Omental fat pad (tissue), 4 donors: ENCODE measurements around the gene SYK. TPM values are rescaled to one million over a fixed set of nuclear protein-coding genes. Genes with fewer than 3 reads are reported as not detected.

Experiments used
- ATAC-seq: fragments of 150-250 bp; one replicate; pipeline ENCODE4 v1.9.1; 2016; ENCODE audit warnings: mild to moderate bottlenecking, moderate library complexity; ENCODE audit not compliant: low FRiP score
- DNase-seq: peaks from one replicate; pipeline ENCODE4 v3.0.0-alpha.2; 2019; ENCODE audit warnings: low spot score
- CTCF ChIP-seq, 3 donors: fragments of 450-650 bp; IDR thresholded peaks; one replicate each; pipeline ENCODE4 v1.5.1; 2016 to 2017; ENCODE audit warnings: antibody characterized with exemption in 3 of 3, mild to moderate bottlenecking in 3 of 3, moderate library complexity in 2 of 3
- total RNA-seq, 4 donors: library from RNA; depleted of rRNA; stranded (reverse); fragments of >200 nt; gene quantifications; one replicate each; pipeline ENCODE4 v1.1.0, GENCODE V29; 2016

The SYK gene
- total RNA-seq, 4 donors from 2014 or later = 12.4 to 36.1 (median 25.9) TPM

- DNase-seq (no peak), ATAC-seq (no peak)
- TF ChIP-seq CTCF (IDR thresholded peaks at IDR 0.05) = no peak
Measured at GRCh38 chr9:90933468-90933867, 131.8 kb downstream of the SYK start.

GRCh38 chr9:90939351-90939750 lies 137.7 kb downstream of the SYK start:
- ATAC-seq = no peak
- no peak for DNase-seq
- TF ChIP-seq CTCF (IDR thresholded peaks at IDR 0.05) = no peak

- no peak for DNase-seq
- no peak for ATAC-seq
- TF ChIP-seq CTCF (IDR thresholded peaks at IDR 0.05) = no peak
Measured at GRCh38 chr9:90940280-90940679, 138.7 kb downstream of the SYK start.

- ATAC-seq = no peak
- DNase-seq = no peak
- no peak for TF ChIP-seq CTCF (IDR thresholded peaks at IDR 0.05)
Measured at GRCh38 chr9:90941661-90942060, 140.0 kb downstream of the SYK start.

GRCh38 chr9:90942555-90942954 lies 140.9 kb downstream of the SYK start:
- ATAC-seq (no peak), DNase-seq (no peak)
- no peak for TF ChIP-seq CTCF (IDR thresholded peaks at IDR 0.05)

GRCh38 chr9:90943341-90943740 lies 141.7 kb downstream of the SYK start:
- no peak for TF ChIP-seq CTCF (IDR thresholded peaks at IDR 0.05)
- DNase-seq = no peak
- no peak for ATAC-seq

GRCh38 chr9:90945336-90945735 lies 143.7 kb downstream of the SYK start:
- ATAC-seq (no peak), DNase-seq (no peak)
- no peak for TF ChIP-seq CTCF (IDR thresholded peaks at IDR 0.05)
